Epithelial cell of esophagus (primary cell): Measurements from ENCODE around the gene GCNA.
"Not testable (repeated sequence)": the region's sequence is repeated elsewhere in the genome, so short reads cannot be mapped to it uniquely, and the experiment has no call there.

ENCODE experiments used
- DNase-seq: peaks from one replicate; pipeline ENCODE4 v3.0.0; 2010; ENCODE audit warnings: low read depth
- H3K4me3 ChIP-seq: 2 replicates; pipeline ENCODE4 v1.5.1; 2011; ENCODE audit warnings: mild to moderate bottlenecking, low read length, control low read depth
- TF ChIP-seq, protein P1 (sequence below): IDR thresholded peaks from 2 replicates; pipeline ENCODE4 v1.5.1; 2011; ENCODE audit warnings: low read depth, mild to moderate bottlenecking, low read length, control low read depth, inconsistent platforms; ENCODE audit not compliant: insufficient read depth; ENCODE audit errors: missing control alignments

The GCNA gene

DNA sequence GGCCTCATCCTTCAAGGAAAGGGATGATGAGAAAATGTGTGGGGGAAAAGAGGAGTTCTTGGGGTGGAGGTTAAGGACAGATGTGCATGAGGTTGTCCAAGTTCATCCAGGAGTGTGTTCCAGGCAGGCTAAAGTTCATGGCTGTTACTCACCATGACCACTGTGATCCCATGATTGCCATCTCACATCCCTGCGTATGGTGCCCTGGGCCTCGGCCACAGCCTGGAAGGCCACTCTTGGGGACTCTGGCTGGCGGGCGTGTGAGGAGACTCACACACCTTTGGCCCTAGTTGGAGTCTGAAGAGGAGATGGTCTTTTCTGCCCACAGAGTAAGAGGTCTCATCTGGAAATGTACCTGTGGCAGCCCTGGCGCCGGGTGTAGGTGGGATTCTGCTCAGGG, 81.7 kb downstream of the GCNA start:
- no peak overlapping the region for H3K4me3 ChIP-seq
- DNase-seq, result no peak
- TF ChIP-seq, protein P1, sequence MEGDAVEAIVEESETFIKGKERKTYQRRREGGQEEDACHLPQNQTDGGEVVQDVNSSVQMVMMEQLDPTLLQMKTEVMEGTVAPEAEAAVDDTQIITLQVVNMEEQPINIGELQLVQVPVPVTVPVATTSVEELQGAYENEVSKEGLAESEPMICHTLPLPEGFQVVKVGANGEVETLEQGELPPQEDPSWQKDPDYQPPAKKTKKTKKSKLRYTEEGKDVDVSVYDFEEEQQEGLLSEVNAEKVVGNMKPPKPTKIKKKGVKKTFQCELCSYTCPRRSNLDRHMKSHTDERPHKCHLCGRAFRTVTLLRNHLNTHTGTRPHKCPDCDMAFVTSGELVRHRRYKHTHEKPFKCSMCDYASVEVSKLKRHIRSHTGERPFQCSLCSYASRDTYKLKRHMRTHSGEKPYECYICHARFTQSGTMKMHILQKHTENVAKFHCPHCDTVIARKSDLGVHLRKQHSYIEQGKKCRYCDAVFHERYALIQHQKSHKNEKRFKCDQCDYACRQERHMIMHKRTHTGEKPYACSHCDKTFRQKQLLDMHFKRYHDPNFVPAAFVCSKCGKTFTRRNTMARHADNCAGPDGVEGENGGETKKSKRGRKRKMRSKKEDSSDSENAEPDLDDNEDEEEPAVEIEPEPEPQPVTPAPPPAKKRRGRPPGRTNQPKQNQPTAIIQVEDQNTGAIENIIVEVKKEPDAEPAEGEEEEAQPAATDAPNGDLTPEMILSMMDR, result no peak

DNA sequence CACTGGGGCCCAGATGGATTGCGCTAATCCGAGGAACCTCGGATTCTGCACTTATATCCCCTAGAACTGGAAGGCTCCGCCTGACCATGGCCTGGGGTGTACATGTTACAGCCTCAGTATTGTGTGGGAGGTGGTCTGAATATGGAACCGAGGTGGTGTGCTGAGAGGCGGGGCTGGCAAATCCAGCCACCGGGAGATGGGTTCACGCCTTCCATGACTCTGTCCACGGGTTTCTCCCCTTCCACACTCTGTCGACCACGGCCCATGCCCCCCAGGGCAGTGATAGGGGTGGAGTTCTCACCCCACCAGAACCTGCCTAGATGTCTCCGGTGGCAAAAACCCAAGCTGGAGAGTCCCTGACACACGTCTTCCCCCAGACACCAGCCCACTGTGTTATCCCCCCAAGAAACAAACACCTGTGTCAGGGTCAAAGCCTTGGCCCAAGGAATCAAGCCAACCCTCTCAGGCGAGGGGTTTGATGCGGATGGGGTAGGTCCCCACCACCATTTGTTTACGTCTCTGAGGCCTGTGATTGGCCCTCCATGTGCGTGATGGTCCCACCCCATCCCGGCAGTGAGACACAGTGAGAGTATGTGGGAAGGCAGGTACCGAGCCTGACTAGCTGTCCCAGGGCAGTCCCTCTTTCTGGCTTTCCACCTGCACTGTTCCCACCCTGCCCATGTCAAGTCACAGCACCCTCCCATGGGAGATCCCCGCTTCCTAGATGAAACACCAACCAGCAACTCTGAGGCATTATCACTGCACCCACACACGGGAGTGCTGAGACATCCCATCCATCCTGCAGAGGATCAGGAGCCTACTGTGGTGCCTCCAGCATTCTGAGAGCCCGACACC, 82.6 kb downstream of the GCNA start:
- DNase-seq, result peak; percentile 26
- H3K4me3 ChIP-seq, result no peak overlapping the region
- TF ChIP-seq, protein P1, result no peak

DNA sequence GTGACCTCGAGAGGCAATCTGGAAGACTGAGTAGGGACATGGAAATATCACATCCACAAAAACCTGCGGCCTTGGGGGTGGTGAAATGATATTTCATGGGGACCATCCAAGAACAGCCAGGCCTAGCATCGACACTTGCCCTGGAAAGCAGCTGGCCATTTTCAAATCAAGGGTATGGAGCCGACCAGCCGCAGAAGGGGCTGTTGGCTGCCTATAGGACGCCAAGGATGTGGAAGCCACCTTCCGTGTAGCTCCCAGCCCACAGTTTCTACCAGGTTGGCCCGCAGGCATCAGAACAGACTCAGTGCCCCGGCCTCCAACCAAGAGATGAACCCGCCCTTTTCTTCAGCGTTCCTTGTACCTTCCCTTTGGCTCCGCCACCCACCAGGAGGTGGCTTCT, 83.7 kb downstream of the GCNA start:
- no peak overlapping the region for H3K4me3 ChIP-seq
- TF ChIP-seq, protein P1, result no peak
- no peak for DNase-seq

DNA sequence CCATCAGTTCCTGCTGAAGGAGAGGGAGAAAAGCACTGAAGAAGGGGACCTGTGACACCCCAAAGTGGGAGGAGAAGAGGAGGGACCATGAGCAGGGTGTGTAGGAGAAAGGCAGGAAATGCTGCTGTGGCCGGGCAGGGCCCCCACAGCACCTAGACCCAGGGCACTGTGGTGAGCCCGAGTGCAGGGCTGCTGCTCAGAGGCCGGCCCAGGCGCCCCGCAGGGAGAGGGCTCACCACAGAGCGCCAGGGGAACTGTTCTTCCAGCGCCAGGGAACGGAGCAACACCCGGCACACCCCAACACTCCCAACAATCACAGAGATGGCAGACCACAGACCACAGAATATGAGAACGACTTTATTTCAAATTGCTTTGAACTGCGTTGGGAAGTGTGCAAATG, 84.4 kb downstream of the GCNA start:
- DNase-seq, H3K4me3 ChIP-seq: not testable (repeated sequence)
